HG03520 (cell line): Measurements from ENCODE around the gene SUFU.

Source experiments
- ATAC-seq: cut with Tn5 transposase; IDR thresholded peaks from one replicate; pipeline ENCODE4 v1.9.1; 2021; ENCODE audit warnings: mild to moderate bottlenecking, moderate library complexity; ENCODE audit not compliant: unreplicated experiment

The SUFU gene

DNA sequence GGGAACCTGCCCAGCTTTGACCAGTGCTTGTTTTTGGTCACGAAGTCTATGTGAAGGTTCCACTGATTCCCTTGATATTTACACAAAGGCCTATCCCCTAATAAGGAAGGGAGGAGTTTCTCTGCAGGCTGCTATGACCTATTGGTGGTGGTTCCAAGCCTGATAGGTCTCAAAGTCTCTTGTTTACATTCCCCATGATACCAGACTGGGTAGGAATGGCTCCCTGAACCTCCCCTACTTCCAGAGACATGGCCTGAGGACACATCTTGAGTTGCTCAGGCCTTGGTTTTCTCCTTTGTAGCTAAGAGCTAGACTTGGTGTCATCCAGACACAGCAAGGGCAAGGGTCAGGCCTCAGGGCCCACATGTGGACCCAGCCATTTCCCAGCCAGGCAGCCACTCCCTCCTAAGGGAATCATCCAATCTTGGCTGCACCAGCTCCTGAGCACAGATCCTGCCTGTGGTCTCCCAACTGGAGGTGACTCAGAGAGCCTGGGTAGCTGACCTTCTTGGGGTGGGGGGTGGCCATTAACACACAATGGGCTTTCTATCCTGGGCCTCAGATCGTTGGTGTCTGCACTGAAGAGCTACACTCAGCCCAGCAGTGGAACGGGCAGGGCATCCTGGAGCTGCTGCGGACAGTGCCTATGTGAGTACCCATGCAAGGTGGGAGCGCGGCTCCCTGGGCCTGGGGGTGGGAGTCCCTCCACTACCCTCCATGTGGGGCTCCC, 89.5 kb downstream of the SUFU start:
- no peak for ATAC-seq

DNA sequence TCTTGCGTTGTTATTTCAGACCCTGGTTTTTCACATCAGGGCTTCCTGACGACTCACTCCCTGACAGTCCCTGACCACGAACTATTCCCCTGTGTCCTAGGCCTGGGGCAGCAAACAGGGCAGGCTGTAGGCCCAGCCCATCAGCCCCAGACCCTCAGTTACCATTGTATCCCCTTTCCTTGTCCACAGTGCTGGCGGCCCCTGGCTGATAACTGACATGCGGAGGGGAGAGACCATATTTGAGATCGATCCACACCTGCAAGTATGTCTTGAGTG, 90.0 kb downstream of the SUFU start:
- no peak for ATAC-seq

DNA sequence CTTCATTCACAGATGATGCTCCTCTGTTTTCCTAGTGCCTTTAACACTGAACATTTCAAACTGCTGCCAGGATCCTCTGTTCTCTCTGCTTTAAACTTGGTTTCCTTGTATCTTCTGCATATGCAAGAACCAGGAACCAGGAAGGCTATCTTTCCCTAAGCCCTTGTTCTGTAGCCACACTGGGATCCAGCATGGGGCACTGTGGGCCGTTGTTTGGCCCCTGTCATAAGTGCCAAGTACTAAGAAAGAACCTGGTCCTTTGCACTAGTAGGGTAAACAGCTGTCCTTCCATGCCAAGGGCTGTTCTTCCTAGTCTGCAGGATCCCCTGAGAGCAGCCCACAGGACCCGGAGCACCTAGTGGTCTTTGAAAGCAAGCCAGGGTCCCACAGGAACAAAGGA, 91.5 kb downstream of the SUFU start:
- ATAC-seq: no peak

DNA sequence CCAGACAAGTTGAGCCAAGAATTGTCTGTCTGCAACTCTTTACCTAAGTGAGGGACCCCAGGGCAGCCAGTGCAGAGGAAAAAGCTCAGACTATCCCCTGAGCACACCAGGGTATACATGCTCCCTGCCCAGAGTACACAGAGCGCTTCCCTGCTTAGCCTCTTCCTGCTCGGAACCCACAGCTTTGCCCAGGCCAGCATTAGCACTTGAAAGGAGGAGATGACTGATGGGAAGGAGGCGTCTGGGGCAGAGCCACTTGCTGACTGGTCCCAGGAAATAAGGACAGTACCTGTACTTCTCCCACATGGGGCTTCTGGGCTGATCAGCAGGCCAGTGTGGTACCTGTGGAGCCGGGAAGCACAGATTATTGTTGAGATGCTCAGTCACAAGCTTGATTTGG, 92.1 kb downstream of the SUFU start:
- no peak for ATAC-seq

DNA sequence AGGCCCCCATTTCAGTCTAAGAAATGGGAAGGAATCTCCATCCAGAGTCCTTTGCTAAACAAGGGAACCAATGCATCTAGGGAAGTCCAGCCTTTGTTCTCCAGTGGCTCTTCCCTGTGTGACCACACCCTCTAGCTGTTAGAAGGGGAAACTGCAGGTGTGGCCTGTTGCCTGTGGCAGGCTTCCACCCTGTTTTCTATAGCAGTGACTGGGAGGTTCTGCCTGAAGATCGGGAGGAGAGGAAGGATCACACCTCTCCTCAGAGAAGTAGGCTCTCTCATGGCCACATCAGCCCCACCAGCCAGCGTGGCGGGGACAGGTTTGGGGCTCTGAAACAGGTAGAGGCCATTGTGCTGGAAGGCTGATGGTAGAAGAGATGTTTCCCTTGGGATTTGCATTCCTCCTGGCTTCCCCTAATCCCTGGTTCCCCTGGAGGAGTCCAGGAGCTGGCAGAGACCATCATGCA, 92.8 kb downstream of the SUFU start:
- no peak for ATAC-seq

DNA sequence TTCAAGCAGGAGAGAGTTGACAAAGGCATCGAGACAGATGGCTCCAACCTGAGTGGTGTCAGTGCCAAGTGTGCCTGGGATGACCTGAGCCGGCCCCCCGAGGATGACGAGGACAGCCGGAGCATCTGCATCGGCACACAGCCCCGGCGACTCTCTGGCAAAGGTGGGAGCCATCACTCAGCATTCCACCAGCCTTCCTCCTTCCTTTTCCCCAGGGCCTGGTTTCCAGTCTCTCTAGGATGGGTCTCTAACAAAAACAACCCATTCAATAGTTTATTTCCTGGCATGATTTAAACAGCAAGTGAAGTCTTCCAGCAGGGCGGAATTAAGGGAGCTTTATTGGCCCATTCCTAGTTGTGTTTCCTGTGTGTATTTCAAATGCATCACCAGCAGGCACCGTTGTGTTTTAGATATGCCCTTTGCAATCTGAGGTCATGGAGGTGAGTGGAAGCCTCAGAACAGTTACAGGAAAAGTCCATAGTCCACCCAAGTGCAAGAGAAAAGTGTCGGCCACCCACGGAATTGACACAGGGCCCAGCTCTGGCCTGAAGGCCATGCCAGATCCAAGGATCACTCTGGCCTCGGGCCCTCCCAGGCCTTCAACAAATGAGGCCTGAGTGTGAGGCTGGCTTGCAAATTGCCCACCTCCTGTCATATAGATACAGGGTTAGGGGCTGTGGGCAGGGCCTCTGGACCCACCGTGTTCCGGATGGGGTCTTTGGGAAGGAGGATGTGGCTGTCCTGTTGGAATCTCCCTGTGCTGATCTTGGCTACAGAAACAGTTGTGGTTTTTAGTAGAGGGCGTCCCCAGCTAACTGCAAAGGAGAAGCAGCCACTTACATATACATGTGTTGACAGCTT, 93.6 kb downstream of the SUFU start:
- ATAC-seq: no peak

DNA sequence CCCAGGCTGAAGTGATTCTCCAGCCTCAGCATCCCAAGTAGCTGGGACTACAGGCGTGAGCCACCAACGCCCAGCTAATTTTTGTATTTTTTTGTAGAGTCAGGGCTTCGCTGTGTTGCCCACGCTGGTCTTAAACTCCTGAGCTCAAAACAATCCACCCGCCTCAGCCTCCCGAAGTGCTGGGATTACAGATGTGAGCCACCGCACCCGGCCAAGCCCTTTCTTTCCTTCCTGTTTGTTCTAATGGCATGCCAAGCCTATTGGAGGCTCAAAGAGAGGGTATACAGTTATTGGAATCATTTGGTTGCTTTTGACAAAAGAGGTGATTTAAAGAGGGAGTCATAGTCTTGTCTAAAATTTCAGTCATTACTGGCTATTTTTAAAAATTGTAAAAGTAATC, 94.5 kb downstream of the SUFU start:
- no peak for ATAC-seq

DNA sequence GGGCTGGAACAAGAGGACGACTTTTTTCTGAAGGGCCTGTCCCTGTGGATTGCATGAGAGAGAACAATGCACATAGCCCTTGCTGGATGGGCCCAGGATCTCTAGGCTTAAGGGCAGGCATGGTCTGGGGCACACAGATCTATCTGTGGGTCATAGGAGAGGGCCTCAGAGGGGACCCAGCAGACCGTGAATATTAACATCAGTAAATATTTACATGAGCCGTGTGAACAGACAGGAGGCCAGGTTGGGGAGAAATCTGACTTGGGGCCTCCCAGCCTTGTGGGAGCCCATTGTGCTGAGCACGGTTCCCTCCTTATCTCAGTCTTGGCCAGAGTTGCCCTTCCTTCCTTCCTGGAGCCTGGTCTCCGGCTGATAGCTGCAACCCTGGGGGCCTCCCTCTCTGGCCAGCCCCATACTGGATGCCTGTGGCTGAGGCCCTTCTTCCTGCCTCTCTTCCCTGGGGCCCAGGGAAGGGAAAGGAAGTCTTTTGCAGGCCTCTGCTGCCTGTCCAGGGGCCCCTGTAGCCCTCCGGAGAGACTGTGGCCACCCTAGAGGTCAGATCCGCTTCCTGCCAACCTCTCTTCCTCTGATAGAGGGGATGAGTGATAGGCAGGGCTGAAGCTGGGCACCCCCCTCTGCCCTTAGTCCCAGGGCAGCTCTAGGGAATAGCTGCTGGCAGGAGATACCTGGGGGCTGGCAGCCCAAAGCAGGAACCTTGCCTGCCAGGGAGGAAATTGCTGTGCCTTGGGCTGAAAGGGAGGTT, 96.0 kb downstream of the SUFU start:
- ATAC-seq: no peak

DNA sequence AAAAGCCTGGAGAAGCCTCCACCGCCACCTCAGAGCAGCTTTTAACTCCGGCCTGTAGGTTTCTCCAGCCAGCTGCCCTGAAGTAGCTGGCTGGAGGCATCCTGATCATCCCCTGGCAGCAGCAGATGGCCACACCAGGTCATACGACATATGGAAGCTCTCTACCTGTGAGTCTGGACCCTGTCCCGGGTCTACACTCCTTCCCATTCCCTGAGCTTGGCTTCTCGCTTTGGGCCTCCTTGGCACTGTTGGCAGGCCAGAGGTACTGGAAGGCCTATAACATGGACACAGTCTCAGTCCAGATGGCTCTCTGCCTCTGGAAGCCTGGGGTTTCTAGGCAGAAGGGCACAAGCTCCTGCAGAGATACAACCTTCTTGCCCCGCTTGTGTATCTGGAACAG, 97.0 kb downstream of the SUFU start:
- ATAC-seq: no peak

DNA sequence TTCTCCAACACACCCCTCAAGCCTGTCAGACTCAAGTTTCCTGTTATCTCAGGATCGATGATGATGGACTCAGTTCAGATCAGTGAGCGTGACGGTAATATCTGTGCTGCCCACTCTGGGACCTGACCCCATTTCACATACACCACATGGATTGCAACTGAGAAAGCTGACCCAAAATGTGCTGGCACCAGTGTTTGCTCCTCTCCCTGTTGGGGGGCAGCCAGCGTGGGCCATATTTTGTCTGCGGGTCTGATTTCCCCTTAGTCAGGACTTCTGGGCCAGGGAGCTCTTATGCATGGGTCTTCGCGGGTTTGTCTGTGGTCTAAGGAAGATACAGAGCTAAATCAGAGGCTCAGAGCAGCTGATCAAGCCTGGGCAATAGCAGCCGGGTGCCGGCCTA, 97.9 kb downstream of the SUFU start:
- no peak for ATAC-seq

DNA sequence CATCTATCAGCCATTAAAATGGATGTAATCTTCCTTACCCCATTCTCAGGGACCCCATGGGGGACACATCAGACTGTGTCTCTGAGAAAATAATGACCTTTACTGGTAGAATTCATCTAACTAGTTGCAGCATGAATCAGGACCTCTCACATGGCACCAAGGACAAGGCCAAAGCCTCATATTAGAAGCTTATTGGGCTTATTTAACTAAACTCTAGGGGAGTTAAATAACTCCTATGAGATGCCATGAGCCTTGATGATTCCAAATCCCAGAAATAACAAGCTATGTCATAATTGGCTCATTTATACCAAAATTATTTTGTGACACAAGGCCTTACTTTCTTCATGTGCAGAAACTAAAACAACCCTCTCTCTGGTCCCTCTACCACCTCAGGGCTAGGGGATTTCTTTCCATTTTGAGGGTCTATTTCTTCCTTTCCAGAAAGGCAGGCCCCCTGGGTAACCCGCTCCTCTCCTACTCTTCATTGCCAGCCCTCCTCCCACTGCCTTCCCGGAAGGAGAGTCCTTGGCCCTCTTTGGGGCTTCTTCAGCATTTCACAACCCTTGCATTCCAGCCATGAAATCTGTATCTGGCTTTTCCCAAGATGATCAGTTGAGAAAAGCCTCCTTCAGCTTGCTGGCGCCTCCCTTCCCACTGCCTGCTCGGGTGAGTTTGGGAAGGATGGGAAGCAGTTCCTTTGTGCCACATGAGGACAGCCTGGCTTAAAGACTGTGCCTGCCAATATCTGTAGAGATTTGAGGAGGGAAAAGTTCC, 98.7 kb downstream of the SUFU start:
- no peak for ATAC-seq

DNA sequence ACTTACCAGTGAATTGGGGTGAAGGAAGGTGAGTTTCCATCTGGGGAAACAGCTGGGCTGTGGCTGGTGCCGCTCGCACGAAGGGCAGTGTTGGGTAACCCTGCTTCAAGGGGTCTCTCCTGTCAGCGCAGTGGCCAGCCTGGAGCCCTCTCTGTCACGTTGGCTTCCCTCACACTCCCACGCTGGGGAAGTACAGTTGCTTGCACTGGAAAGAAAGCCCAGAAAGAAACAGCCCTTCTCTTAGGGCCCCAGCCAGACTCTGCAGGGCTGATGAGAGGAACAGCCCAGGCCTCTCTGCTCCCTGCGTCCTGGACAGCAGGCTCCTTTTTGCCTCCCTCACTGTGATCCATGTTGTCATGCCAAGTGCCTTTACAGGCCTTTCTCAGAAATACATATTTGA, 100.2 kb downstream of the SUFU start:
- no peak for ATAC-seq

DNA sequence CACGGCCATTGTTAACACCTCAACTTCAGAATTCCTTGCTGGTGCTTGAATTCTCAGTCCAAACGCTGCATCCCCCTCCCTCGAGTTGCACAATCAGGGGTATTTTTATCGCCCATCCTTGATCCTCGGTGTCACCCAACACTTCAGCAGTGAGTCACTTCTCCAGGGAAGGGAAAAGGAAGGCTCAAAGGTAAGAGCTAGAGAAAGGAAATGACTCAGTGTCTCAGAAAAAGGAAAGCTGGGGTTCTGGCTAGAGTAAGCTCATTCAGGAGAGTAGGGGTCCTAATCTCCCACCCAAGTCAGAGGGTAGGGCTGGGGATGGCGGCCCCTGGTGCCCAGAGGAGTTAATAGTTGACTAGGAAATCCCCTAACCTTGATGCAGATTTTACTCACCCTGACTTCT, 100.7 kb downstream of the SUFU start:
- no peak for ATAC-seq

DNA sequence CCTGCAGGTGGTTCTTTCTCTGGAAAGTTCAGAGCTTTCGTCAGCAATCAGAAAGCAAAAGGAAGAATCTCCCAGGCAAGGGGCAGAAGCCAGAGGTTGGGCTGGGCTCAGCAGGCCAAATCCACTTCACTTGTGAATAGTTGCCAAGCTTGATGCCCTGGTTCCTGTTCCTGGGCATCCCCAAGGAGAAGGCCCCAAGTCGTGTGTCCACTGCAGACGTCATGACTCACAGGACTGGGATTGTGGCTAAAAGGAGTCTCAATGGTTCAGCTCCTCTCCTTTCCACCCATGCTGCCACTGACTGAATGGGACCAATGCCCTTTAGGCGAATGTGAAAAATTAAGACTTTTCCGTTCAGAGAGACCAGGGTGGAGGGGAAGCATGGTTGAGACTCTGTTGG, 101.9 kb downstream of the SUFU start:
- no peak for ATAC-seq

DNA sequence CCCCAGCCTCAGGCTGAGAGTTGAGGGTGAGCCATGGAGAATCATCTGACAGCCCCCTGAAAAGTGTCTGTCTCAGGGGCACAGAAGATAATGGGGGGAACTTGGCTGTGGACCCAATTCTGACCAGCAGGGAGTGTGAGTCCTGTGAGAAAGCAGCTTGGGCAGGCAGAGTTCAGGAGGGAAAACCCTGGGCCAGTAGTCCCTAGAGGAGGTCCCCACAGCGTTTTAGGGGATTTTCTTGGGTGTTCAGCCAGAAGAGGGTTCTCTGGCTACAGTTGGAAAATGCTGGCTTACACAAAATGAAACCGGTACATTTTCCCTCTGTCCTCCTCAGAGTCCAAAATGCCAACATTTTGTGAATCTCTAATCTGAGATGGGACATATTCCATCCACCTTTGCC, 104.7 kb downstream of the SUFU start:
- ATAC-seq: no peak

DNA sequence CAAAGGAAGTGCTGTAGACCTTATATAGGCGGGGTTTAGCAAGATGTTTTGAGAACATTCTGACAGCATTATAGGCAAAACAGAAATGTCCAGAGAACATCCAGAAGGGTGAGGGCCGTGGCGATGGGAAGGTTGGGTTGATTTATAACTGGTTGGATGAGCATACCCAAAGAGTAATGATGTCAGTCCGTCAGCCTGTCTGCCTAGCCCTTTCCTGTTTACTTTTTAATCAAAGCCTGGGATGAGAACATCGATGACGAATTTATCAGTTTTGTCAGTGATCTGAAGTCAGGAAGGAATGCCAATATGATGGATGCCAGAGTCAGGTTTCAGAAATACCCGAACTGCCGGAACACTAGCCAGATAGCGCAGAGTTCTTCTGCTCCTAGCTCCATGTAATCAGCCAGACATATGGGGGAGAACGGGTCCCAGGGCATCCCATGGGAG, 106.7 kb downstream of the SUFU start:
- ATAC-seq: no peak

DNA sequence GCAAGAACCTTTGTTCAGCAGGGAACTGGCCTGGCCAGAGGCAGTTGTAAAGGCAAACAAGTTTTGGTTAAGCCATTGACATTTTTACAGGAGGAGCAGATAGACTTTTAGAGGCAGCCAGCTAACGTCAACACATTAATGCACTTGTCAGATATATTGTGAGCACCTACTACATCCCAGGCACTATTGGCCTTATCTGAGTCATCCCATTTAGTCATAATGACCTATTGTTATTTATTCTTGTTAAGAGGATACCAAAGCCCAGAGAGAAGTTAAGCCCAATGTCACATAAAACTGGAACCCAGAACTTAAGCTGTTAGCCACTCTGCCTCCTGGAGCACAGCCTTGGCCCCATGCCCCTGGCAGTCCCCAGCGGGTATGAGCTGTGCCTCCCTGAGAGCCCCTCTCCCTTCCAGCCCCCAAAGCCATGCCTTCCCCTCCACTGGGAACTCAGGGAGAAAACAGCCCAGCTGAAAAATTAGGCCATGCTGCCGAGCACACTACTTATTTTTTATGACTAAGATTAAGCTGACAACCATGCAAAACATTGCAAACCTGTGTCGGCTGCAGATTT, 107.8 kb downstream of the SUFU start:
- ATAC-seq: no peak

DNA sequence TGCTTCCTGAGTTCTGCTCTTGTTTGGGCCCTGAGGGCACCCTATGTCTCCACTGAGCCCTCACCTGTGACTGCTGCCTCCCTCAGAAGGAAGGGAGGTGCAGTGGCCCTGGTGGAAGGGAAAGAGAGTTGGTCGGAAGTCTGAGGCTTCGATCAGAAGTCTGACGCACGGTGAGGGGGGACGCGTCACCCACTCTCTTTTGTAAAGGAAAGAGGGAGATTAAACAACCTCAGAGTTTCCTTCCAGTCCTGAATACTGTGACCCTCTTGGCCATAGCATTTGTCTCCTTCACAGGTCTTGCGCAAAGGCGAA, 109.1 kb downstream of the SUFU start:
- ATAC-seq: no peak

DNA sequence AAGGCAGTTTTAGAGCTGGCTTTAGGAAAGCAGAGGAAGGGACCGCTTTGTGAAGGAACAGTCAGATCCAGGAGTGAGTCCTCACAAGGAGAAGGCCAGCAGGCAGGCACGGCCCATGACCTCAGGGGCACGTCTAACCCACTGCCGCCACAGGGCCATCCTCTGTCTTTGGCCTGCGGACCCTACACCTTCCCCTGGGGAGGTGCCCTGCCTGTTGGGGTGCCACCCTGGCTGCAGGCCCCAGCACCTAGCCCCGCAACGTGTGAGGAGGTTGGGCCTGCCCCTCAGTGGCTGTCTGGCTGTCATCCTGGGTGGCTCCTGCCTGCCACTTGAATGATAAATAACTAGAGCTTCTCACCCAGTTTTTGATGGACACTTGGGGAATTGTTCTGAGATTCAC, 109.5 kb downstream of the SUFU start:
- no peak for ATAC-seq

DNA sequence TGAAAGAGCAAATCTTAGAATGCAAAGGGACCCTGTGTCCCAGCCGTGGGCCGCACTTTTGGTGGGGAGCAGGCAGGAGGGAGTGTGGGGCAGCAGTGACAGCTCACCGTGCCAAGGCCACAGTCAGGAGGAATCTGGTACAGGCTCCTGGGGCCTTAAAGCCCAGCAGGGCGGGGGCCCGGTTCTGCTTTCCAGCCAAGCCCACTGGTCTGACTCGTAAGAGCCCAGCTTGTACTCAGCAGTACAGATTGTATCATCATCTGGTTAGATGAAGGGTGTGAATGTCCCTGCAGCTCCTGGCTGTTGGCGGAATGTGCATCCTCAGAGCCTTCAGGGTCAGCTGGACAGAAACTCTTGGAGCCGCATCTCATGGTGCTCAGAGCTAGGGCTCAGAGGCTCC, 110.0 kb downstream of the SUFU start:
- no peak for ATAC-seq

DNA sequence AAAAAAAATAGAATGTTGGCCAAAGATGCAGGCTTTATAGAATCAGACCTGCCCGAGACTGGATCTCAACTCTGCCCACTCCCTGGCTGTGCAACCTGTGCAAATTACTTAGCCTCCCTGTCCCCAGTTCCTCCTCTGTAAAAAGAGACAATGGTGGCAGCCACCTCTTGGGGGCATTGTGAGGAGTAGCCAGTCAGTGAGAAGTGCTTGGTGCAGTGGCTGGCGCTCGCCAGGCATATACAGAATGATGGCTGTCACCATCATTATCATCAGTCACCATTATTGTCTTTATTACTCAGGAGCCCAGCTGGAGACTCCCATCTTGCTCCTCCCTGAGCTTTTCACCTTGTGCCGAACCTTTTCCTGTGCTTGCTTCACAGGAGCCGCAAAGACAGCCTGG, 111.1 kb downstream of the SUFU start:
- ATAC-seq: no peak
